Measurements from ENCODE around the gene ESF1.

Gene ESF1

GRCh38 chr20:13692802-13693736 is 91.7 kb downstream of the ESF1 start:
- FAIRE-seq (no peak), DNase-seq (ENCODE audit: insufficient read length, low spot score) (no peak)
- no peak for TF ChIP-seq CTCF (IDR thresholded peaks at IDR 0.05; ENCODE audit: insufficient read depth, missing control alignments)

- FAIRE-seq (no peak), DNase-seq (ENCODE audit: insufficient read length, low spot score) (no peak)
- no peak for TF ChIP-seq CTCF (IDR thresholded peaks at IDR 0.05; ENCODE audit: insufficient read depth, missing control alignments)
Measured at GRCh38 chr20:13690943-13691342, 93.8 kb downstream of the ESF1 start.

- TF ChIP-seq CTCF (IDR thresholded peaks at IDR 0.05; ENCODE audit: insufficient read depth, missing control alignments): no peak
- FAIRE-seq (no peak), DNase-seq (ENCODE audit: insufficient read length, low spot score) (no peak)
Measured at GRCh38 chr20:13687815-13688214, 96.9 kb downstream of the ESF1 start.

- no peak for FAIRE-seq
- no peak for TF ChIP-seq CTCF (IDR thresholded peaks at IDR 0.05; ENCODE audit: insufficient read depth, missing control alignments)
Measured at GRCh38 chr20:13685623-13686022, 99.1 kb downstream of the ESF1 start.

GRCh38 chr20:13684566-13685222 is 100.0 kb downstream of the ESF1 start:
- DNase-seq (ENCODE audit: insufficient read length, low spot score): no peak
- no peak for TF ChIP-seq CTCF (IDR thresholded peaks at IDR 0.05; ENCODE audit: insufficient read depth, missing control alignments)
- FAIRE-seq: no peak

More at GRCh38 chr20:13685623-13686022, 99.1 kb downstream of the ESF1 start:
- DNase-seq (ENCODE audit: insufficient read length, low spot score): no peak

GRCh38 chr20:13683833-13684232 is 100.9 kb downstream of the ESF1 start:
- FAIRE-seq: no peak
- no peak for TF ChIP-seq CTCF (IDR thresholded peaks at IDR 0.05; ENCODE audit: insufficient read depth, missing control alignments)
- no peak for DNase-seq (ENCODE audit: insufficient read length, low spot score)

Data from D721Med (cell line).